ENCODE data around the gene SLC1A7.

Gene SLC1A7

GRCh38 chr1:53093451-53093754, 49.0 kb downstream of the SLC1A7 start:
- H3K4me3 ChIP-seq (ENCODE audit: low read depth, low read length), result no peak overlapping the region
- TF ChIP-seq, protein P1, sequence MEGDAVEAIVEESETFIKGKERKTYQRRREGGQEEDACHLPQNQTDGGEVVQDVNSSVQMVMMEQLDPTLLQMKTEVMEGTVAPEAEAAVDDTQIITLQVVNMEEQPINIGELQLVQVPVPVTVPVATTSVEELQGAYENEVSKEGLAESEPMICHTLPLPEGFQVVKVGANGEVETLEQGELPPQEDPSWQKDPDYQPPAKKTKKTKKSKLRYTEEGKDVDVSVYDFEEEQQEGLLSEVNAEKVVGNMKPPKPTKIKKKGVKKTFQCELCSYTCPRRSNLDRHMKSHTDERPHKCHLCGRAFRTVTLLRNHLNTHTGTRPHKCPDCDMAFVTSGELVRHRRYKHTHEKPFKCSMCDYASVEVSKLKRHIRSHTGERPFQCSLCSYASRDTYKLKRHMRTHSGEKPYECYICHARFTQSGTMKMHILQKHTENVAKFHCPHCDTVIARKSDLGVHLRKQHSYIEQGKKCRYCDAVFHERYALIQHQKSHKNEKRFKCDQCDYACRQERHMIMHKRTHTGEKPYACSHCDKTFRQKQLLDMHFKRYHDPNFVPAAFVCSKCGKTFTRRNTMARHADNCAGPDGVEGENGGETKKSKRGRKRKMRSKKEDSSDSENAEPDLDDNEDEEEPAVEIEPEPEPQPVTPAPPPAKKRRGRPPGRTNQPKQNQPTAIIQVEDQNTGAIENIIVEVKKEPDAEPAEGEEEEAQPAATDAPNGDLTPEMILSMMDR (conservative IDR thresholded peaks at IDR 0.05; ENCODE audit: low read depth, low read length), result no peak
- no peak for DNase-seq (ENCODE audit: low read depth)

GRCh38 chr1:53092659-53093450, 49.6 kb downstream of the SLC1A7 start:
- DNase-seq (ENCODE audit: low read depth), result no peak

DNA sequence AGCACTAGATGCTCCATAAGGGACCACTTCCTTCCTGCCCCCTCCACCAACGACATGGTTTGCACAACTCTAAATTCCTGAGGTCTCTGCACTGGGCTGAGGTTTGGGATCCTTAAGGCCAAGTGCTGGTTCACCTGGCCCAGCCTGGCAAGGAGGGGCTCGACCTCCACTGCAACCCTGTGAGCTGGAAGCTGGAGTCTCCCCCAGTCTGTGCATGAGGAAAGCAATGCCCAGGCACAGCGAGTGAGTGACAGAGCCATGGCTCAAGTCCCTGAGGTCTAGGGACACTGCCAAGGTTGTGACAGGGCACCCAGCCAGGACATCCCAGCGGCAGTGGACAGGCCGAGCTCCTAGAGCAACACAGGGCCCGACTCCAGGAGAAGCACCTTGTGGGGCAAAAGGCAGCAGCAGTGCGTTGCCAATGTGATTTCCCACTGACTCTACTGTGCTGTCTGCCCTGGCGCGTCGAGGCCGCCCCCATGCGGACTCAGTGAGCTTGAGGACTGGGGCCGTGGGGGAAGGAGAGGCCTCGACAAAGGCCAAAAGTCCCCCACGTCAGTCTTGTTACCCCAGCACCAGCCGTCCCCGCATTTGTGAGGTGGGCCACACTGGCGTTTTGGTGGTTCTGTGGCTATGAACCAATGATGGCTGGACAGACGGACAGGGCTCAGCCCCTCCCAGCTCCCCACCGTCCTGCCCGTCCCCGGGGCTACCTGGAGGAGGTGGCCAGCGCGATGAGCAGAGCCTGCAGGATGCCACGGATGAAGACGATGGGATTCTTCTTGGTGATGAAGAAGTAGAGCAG, 50.4 kb downstream of the SLC1A7 start:
- TF ChIP-seq, protein P1 (conservative IDR thresholded peaks at IDR 0.05; ENCODE audit: low read depth, low read length), result no peak
- no peak overlapping the region for H3K4me3 ChIP-seq (ENCODE audit: low read depth, low read length)
- peak; percentile 35 for DNase-seq (ENCODE audit: low read depth)

More at GRCh38 chr1:53092659-53093450, 49.6 kb downstream of the SLC1A7 start:
- no peak overlapping the region for H3K4me3 ChIP-seq (ENCODE audit: low read depth, low read length)
- TF ChIP-seq, protein P1 (conservative IDR thresholded peaks at IDR 0.05; ENCODE audit: low read depth, low read length), result no peak

GRCh38 chr1:53090227-53091147, 52.0 kb downstream of the SLC1A7 start:
- H3K4me3 ChIP-seq (ENCODE audit: low read depth, low read length), result no peak overlapping the region
- DNase-seq (ENCODE audit: low read depth), result no peak
- TF ChIP-seq, protein P1 (conservative IDR thresholded peaks at IDR 0.05; ENCODE audit: low read depth, low read length), result no peak

DNA sequence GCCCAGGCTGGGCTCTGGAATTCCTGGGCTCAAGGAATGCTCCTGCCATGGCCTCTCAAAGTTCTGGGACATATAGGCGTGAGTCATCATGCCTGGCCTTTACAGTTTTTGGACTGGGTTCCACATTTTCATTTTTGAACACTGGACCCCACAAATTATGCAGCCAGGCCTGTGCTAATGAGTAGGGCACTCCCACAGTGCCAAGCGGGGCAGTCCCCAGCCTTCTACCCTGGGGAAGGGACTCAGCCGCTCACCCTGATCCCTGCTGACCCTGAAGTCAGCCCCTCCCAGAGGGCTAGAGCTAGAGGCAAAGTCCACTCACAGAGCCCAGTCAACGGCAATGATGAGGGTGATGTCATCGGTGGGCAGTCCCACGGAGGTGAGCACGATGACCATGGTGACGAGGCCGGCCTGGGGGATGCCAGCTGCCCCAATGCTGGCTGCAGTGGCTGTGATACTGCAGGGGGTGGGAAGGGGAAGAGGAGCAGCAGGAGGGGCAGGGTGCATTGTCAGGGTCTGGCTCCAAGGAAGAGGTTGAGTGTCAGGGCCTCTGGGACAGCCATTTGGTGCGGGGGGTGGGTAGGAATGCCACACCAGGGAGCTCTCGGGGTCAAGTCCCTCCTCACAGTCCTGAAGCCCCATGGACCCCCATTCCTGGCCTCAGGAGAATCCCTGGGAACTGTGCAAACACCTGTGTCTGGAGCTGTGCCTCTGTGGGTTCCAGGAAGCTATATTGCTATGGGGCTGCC, 52.8 kb downstream of the SLC1A7 start:
- TF ChIP-seq, protein P1 (conservative IDR thresholded peaks at IDR 0.05; ENCODE audit: low read depth, low read length), result no peak
- H3K4me3 ChIP-seq (ENCODE audit: low read depth, low read length), result no peak overlapping the region
- peak; percentile 21 for DNase-seq (ENCODE audit: low read depth)

DNA sequence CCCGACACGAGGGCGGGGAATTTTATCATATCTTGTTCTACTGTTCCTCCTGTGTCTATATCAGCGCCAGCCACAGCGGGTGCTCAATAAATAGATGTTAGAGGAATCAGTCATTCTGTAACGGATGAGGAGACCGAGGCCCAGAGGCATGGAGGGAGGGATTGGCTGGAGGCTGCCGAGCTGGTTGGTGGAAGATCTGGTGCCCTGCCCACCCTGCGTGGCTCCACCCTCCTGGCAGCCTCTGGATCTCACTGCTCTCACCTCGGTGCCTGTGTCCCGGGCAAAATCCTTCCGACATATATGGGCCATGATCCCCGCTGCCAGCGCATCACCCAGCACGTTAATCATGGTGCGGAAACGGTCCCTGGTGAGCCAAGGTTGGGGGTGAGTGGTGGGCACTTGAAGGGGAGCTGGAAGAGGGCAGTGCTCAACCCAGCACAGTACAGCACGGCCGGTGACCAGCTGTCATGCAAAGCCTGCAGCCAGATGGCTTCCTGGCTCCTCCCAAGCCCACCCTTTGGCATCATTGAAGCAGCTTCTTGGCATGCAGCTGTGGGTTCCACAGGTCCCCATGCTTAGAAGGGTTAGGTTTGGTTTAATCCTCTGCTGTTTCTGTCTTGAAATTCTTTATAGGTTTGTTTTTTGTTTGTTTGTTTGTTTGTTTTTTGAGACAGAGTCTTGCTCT, 53.7 kb downstream of the SLC1A7 start:
- H3K4me3 ChIP-seq (ENCODE audit: low read depth, low read length), result no peak overlapping the region
- TF ChIP-seq, protein P1 (conservative IDR thresholded peaks at IDR 0.05; ENCODE audit: low read depth, low read length), result no peak
- no peak for DNase-seq (ENCODE audit: low read depth)

Data from choroid plexus epithelial cell (primary cell).